ENCODE data around the gene MCTP1.
A peak's percentile ranks its signal among the peaks of the same experiment; 100 is the strongest.

MCTP1 gene

DNA sequence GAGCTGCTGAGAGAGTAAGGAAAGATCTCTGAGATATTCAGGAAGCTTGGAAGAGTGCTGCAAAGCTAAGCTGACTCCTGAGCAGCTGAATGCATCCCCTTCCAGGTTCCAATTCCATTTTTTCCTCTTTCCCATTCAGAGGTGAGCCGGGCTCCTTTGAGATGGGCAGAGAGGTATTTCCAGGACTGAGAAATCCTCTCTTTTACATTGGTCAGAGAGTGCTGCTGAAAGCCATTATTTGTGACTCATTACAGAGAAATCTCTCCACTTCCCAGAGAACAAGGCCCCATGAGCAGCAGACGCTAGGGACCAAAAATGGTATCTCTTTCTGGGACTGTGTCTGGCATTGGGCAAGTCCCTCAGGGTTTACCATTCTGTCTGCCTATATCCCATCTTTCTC is 3.7 kb downstream of the MCTP1 start:
- in situ Hi-C loops (cut with MboI; ENCODE audit: low pct_unique_long_range_greater_than_20kb, low sequenced_read_pairs, unreplicated experiment) = no loop called here
- DNase-seq (ENCODE audit: low spot score) = no peak
- TF ChIP-seq, protein P1, sequence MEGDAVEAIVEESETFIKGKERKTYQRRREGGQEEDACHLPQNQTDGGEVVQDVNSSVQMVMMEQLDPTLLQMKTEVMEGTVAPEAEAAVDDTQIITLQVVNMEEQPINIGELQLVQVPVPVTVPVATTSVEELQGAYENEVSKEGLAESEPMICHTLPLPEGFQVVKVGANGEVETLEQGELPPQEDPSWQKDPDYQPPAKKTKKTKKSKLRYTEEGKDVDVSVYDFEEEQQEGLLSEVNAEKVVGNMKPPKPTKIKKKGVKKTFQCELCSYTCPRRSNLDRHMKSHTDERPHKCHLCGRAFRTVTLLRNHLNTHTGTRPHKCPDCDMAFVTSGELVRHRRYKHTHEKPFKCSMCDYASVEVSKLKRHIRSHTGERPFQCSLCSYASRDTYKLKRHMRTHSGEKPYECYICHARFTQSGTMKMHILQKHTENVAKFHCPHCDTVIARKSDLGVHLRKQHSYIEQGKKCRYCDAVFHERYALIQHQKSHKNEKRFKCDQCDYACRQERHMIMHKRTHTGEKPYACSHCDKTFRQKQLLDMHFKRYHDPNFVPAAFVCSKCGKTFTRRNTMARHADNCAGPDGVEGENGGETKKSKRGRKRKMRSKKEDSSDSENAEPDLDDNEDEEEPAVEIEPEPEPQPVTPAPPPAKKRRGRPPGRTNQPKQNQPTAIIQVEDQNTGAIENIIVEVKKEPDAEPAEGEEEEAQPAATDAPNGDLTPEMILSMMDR (IDR thresholded peaks at IDR 0.05; ENCODE audit: extremely low read depth, insufficient read depth, missing control alignments) = no peak

DNA sequence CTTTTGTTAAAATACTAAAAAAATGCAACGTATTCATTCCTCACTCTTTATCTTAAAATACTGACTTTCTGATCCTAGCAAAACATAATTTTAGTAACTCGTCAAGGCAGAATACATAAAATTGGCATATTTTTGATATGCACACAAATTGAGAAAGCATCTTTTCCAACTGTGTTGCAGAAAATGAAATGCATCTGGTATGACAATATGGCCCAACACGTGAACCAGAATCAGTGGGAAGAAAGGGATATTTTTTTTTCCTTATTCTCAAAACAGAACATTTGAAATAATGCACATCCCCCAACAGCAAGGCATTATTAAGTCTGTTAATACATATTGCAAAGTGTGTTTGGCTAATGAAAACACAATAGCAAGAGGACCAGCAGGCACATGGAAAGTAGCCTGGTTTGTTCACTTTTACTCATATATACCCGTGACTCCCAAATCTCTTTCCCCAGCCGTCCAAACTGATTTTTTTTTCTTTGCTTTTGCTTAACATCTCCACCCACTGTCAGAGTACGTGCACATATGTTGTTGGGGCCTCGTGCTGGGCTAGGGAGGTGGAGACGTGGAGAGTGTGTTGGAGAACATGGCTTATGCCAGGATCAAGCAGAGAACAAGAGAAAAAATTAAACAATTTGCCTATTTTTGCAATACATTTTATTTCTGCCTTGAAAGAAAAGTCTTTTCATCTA is 4.3 kb downstream of the MCTP1 start:
- DNase-seq (ENCODE audit: low spot score) = no peak
- TF ChIP-seq, protein P1 (IDR thresholded peaks at IDR 0.05; ENCODE audit: extremely low read depth, insufficient read depth, missing control alignments) = no peak
- in situ Hi-C loops (cut with MboI; ENCODE audit: low pct_unique_long_range_greater_than_20kb, low sequenced_read_pairs, unreplicated experiment) = no loop called here

DNA sequence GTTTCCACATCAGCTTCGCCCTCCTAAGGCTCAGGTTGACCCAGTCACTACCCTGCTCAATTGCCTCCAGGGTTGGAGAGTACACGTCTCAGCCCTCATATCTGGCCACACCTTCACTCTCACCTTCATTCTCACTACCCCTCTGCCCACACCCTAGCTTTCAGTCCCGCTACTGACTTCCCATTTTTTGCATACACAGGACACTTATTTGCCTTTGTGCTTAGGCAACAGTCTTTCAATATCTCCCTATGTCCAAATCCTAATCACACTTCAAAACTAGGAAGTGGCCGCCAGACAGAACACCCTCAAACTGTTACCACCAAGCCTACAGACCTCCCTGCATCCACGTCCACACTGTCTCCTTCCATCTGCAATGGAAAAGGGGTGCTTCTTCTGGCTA is 10.9 kb downstream of the MCTP1 start:
- in situ Hi-C loops (cut with MboI; ENCODE audit: low pct_unique_long_range_greater_than_20kb, low sequenced_read_pairs, unreplicated experiment) = loop anchor here (25.0 kb wide), 1 partner anchor 312 kb away; no protein-coding TSS in a partner anchor
- TF ChIP-seq, protein P1 (IDR thresholded peaks at IDR 0.05; ENCODE audit: extremely low read depth, insufficient read depth, missing control alignments) = no peak
- DNase-seq (ENCODE audit: low spot score) = no peak

GRCh38 chr5:95272316-95272929 is 12.5 kb downstream of the MCTP1 start:
- DNase-seq (ENCODE audit: low spot score) = no peak
- TF ChIP-seq, protein P1 (IDR thresholded peaks at IDR 0.05; ENCODE audit: extremely low read depth, insufficient read depth, missing control alignments) = no peak
- in situ Hi-C loops (cut with MboI; ENCODE audit: low pct_unique_long_range_greater_than_20kb, low sequenced_read_pairs, unreplicated experiment) = loop anchor here (25.0 kb wide), 1 partner anchor 310 kb away; no protein-coding TSS in a partner anchor

DNA sequence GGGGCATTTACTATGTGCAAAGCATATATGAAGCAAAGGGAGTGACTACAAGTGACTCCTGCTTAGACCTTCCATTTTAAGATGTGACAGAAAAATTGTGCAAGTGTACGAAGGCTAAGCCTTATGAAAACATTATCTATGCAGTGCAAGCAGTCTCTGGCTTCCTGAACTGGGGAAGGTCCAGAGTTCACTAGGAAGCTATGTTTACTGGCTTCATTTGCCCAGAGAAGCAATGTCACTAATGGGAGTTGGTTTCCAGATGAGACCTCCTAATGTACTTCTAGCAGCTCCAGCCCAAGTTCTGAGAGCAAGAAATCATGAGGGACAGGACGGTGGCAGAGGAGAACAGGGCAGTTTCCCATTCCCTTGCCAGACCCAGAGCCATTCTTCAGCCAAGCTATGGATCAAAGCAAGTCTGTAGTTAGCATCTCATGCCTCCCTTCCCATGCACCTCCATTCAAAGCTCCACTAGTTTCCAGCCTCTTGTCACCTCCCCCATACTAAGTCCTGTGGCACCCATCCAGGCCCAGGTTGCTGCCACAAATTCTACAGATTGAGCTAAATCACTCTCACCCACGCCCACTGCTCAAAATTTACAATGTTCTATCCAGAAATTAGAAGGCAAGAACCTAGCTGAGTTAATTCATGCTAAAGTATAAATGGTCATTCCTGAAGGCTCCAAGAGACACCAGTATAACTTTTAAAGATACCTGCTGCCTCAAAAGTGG is 21.8 kb downstream of the MCTP1 start:
- DNase-seq (ENCODE audit: low spot score) = no peak
- in situ Hi-C loops (cut with MboI; ENCODE audit: low pct_unique_long_range_greater_than_20kb, low sequenced_read_pairs, unreplicated experiment) = loop anchor here (25.0 kb wide), 1 partner anchor 301 kb away; no protein-coding TSS in a partner anchor
- TF ChIP-seq, protein P1 (IDR thresholded peaks at IDR 0.05; ENCODE audit: extremely low read depth, insufficient read depth, missing control alignments) = no peak

DNA sequence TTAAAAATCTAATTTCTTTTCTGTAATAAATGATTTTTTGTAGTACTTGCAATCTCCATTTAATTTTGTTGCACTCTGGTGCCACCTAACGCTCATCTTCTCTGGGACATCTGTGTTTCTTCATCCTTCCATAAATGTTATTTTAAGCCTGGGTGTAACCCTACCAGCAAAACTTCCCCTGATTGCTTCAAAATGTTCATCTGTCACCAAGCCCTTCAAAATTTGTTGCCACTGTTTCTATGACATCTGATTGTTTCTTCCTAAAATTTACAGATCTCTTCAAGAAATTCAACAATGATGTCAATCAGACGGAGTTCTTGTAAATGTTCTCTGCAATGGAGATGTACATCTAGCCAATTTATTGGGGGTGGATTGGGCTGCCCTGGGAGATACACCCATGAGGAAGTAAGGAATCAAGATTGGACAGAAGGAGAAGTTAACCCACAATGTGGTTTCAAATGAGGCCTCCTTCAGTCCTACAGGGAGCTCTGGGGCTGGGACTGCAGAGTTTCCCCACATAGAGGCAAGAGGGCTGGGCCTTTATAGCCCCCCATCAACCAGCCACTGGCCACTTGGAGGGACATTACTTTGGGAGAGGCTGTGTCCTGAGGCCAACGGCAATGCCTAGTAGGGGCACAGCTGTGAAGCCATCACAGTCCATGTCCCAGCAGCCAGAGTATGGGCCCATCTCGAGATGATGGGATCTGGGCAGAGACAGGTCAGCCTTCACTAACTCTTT is 23.3 kb downstream of the MCTP1 start:
- in situ Hi-C loops (cut with MboI; ENCODE audit: low pct_unique_long_range_greater_than_20kb, low sequenced_read_pairs, unreplicated experiment) = loop anchor here (25.0 kb wide), 1 partner anchor 299 kb away; no protein-coding TSS in a partner anchor
- no peak for DNase-seq (ENCODE audit: low spot score)
- TF ChIP-seq, protein P1 (IDR thresholded peaks at IDR 0.05; ENCODE audit: extremely low read depth, insufficient read depth, missing control alignments) = peak; percentile 54
